Measurements from ENCODE around the gene PCNX2.

The PCNX2 gene

DNA sequence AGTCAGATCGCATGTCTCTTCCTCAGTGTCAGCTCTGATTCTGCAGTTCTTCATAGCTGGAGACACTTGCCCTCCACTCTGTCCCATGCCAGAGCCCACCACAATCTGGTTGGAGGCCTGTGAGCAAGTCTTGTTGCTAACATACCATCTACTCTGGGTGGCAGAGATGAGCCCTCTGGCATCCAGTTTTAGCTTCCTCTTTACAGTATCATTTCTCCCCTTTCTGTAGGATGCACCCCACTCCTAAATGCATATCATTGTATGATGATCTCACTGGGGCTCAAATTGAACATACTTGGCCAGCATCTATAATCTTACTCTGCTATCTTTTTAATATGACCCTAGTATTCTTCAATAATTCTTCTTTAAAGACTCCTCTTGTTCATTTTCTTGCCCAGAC, 16.9 kb downstream of the PCNX2 start:
- no peak for TF ChIP-seq ZFX (IDR thresholded peaks at IDR 0.05; ENCODE audit: borderline replicate concordance)
- TF ChIP-seq, protein P1, sequence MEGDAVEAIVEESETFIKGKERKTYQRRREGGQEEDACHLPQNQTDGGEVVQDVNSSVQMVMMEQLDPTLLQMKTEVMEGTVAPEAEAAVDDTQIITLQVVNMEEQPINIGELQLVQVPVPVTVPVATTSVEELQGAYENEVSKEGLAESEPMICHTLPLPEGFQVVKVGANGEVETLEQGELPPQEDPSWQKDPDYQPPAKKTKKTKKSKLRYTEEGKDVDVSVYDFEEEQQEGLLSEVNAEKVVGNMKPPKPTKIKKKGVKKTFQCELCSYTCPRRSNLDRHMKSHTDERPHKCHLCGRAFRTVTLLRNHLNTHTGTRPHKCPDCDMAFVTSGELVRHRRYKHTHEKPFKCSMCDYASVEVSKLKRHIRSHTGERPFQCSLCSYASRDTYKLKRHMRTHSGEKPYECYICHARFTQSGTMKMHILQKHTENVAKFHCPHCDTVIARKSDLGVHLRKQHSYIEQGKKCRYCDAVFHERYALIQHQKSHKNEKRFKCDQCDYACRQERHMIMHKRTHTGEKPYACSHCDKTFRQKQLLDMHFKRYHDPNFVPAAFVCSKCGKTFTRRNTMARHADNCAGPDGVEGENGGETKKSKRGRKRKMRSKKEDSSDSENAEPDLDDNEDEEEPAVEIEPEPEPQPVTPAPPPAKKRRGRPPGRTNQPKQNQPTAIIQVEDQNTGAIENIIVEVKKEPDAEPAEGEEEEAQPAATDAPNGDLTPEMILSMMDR (IDR thresholded peaks at IDR 0.05) = no peak
- no peak overlapping the region for H3K27ac ChIP-seq

DNA sequence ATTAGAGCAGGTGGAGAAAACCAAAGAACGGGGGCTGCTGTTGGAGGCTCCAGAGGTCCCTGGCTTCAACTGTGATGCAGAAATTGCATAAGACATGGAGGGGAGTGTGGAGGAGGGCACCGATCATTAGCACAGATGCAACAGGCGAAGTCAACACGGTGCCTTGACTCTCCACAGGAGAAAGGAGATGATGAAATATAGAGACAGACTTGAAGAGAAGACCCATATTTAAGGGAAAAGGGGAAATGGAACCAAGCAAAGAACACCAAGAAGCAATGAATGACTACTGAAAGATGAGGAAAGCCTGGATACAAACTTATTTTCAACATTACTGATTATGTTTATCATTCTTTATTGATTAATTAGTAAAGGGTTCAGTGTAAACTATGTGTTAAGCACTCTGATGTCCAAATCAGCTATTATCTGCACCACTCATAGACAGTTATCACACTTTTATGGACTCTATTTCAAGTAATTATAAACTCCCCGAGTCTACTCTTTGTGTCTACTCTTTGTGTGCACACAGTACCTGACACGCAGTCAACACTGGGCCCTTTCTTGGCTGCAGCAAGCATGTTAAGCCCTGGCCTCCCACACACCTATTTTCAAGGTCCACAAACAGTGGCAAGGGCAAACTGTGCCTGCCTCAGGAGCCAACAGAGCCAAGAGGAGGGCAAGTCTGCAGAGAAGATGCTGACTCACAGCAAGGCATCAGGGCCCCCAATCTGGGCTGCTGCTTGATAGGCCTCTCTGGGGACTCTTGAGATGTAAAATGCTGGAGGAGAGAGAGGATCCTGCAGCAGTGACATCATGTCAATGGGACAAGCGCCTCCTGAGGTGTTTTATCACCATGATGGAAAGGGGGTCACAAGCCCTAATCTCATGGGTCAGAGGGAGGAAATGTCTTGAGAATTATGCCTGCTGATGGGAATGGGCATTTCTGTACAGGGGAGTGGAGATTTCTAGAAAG, 17.6 kb downstream of the PCNX2 start:
- no peak overlapping the region for H3K27ac ChIP-seq
- TF ChIP-seq, protein P1 (IDR thresholded peaks at IDR 0.05) = no peak
- no peak for TF ChIP-seq ZFX (IDR thresholded peaks at IDR 0.05; ENCODE audit: borderline replicate concordance)

DNA sequence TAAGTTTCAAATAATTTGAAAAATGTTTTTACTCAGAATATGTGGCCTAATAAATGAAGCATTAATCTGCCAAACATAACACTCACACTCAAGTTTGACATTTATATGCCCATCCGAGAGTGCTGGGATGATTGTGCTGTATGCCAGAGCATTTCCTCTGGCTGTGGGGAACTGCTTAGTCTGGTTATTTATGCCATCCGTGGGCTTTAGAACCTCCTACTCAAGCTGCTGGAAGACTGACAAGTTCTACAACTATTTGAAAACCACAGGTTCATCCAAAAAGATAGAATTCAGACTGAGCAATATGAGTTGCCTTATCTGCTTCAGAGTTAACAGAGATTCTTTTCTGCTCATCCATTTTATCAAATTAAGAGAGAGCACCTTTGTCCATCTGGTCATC, 25.9 kb downstream of the PCNX2 start:
- no peak overlapping the region for H3K27ac ChIP-seq
- TF ChIP-seq, protein P1 (IDR thresholded peaks at IDR 0.05) = no peak
- no peak for TF ChIP-seq ZFX (IDR thresholded peaks at IDR 0.05; ENCODE audit: borderline replicate concordance)

DNA sequence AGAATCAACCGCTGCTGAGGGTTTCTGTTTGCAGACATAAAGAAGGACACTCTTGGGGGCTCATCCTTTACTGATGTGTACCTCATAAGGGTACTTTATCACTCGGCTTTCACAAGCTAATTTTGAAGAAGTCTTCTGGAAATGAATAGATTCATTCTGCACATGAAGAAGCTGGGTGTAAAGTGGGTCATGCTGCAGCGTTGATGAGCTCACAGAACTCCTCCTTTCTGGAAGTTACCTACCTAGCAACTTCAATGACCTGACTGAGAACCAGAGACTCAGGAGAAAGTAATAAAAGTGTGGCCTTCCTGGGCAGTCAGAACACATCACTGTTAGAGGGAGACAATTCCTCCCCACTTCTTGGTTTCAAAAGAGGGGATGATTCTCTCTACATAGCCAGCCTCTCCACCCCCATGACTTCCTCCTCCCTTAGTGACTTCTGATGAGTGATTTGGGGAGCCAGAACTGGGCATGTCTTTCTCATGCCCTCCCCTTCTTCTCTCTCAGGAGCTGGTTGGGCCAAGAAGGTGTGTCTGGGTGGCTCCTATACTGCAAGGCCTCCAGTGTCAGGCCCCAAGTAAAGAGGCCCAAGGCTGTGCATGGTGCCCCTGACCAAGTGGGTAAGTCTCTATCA, 27.0 kb downstream of the PCNX2 start:
- TF ChIP-seq ZFX (IDR thresholded peaks at IDR 0.05; ENCODE audit: borderline replicate concordance) = no peak
- TF ChIP-seq, protein P1 (IDR thresholded peaks at IDR 0.05) = no peak
- H3K27ac ChIP-seq = no peak overlapping the region

DNA sequence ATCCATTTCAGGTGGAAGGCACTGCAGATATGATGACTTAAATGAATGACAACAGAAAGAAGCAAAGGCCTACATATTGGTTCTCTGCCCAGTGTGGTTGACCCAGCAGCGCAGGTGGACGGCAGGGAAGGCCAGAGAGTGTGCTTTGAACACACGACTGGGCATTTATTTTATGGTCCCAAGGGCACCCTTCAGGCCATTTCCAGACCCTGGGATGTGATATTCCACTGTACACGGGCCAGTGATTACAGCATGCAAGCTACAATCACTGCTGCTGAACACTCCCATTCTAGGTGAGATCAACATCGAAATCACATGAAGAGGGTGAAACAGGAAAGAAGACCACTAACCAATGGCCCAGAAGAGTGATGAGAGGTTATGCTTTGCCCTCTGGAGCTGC, 33.8 kb downstream of the PCNX2 start:
- TF ChIP-seq ZFX (IDR thresholded peaks at IDR 0.05; ENCODE audit: borderline replicate concordance) = no peak
- TF ChIP-seq, protein P1 (IDR thresholded peaks at IDR 0.05) = no peak
- no peak overlapping the region for H3K27ac ChIP-seq

DNA sequence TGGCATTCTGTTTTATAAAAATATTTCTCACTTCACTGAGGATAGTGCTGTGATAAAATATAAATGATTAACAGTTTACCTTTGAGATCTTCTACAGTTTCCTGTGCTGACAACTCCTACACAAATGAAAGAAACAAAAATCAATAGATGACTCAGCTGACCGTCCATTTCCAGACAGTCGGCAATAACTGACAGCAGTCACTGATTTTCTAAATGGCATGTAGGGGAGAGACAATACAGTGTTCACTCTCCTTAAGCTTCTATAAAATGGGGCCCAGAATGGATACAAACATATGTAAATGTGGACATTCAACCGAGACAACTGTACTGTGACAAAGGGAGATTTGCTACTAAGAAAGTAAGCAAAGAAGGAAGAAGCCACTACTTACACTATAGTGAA, 34.3 kb downstream of the PCNX2 start:
- no peak overlapping the region for H3K27ac ChIP-seq
- TF ChIP-seq ZFX (IDR thresholded peaks at IDR 0.05; ENCODE audit: borderline replicate concordance) = no peak
- TF ChIP-seq, protein P1 (IDR thresholded peaks at IDR 0.05) = no peak

DNA sequence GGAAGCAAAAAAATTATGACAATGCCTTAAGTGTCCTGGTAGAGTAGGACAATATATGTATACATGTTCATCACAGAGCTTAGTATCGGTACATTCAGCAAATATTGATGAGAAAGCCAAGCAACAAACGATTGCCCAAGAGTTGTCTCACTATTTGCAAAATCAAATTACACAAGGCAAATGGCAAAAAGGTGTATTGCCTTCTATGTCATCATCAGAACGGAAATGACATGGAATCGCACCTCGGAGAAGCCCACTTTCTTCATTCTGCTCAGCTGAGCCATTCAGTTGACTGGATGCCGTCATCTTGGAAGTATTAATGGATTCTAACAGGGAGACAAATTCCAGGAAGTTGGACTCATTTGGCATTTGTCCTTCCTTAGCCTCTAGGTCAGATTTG, 37.7 kb downstream of the PCNX2 start:
- TF ChIP-seq ZFX (IDR thresholded peaks at IDR 0.05; ENCODE audit: borderline replicate concordance) = no peak
- TF ChIP-seq, protein P1 (IDR thresholded peaks at IDR 0.05) = no peak
- H3K27ac ChIP-seq = no peak overlapping the region

Measured in 22Rv1 (cell line).